Type B pancreatic cell (in vitro differentiated cells): ENCODE measurements around the gene RDH12. TPM values are rescaled to one million over a fixed set of nuclear protein-coding genes. Genes with fewer than 3 reads are reported as not detected.

Source experiments
- DNase-seq: peaks from one replicate; pipeline ENCODE4 v3.0.0; 2021; ENCODE audit warnings: mixed read lengths; ENCODE audit not compliant: unreplicated experiment; ENCODE audit errors: extremely low spot score
- H3K27ac Mint-ChIP-seq: 2 replicates; pipeline ENCODE4 v1.8.0; 2021; ENCODE audit warnings: mild to moderate bottlenecking, mixed read lengths
- H3K27me3 Mint-ChIP-seq: 2 replicates; pipeline ENCODE4 v1.8.0; 2021; ENCODE audit warnings: mixed read lengths
- H3K36me3 Mint-ChIP-seq: 2 replicates; pipeline ENCODE4 v1.8.0; 2021; ENCODE audit warnings: mixed read lengths
- H3K4me1 Mint-ChIP-seq: one replicate; pipeline ENCODE4 v1.8.0; 2021; ENCODE audit warnings: mixed read lengths; ENCODE audit not compliant: unreplicated experiment
- H3K4me3 Mint-ChIP-seq: 2 replicates; pipeline ENCODE4 v1.8.0; 2021; ENCODE audit warnings: mild to moderate bottlenecking, mixed read lengths
- H3K9me3 Mint-ChIP-seq: 2 replicates; pipeline ENCODE4 v1.8.0; 2021; ENCODE audit warnings: mixed read lengths
- CTCF ChIP-seq: fragments of 200-600 bp; sonication (generic); conservative IDR thresholded peaks from 2 replicates; pipeline ENCODE4 v1.5.0; 2021; ENCODE audit warnings: antibody characterized with exemption, mild to moderate bottlenecking
- total RNA-seq: library from RNA; stranded (reverse); gene quantifications from 2 replicates; pipeline ENCODE4 v1.2.1, GENCODE V29; 2021; ENCODE audit warnings: low replicate concordance

Gene RDH12
- total RNA-seq, 1 donor from 2014 or later, result 2.6 TPM

- no peak overlapping the region for H3K4me3 Mint-ChIP-seq
- H3K36me3 Mint-ChIP-seq, result peaks cover 29% of the 10 kb centered on the region
- H3K27me3 Mint-ChIP-seq, result no peaks in the 10 kb centered on the region
- no peak overlapping the region for H3K27ac Mint-ChIP-seq
- H3K9me3 Mint-ChIP-seq, result no peaks in the 10 kb centered on the region
- no peak for TF ChIP-seq CTCF
- DNase-seq, result no peak
- H3K4me1 Mint-ChIP-seq, result no peaks in the 10 kb centered on the region
Observed at GRCh38 chr14:67756496-67756895, 54.8 kb downstream of the RDH12 start.

- no peak for TF ChIP-seq CTCF
- no peaks in the 10 kb centered on the region for H3K27me3 Mint-ChIP-seq
- no peak for DNase-seq
- H3K4me1 Mint-ChIP-seq, result no peaks in the 10 kb centered on the region
- peaks cover 26% of the 10 kb centered on the region for H3K36me3 Mint-ChIP-seq
- no peak overlapping the region for H3K4me3 Mint-ChIP-seq
- H3K9me3 Mint-ChIP-seq, result no peaks in the 10 kb centered on the region
- no peak overlapping the region for H3K27ac Mint-ChIP-seq
Observed at GRCh38 chr14:67757175-67757574, 55.5 kb downstream of the RDH12 start.

GRCh38 chr14:67759916-67760315, 58.2 kb downstream of the RDH12 start:
- DNase-seq, result no peak
- H3K9me3 Mint-ChIP-seq, result no peaks in the 10 kb centered on the region
- no peaks in the 10 kb centered on the region for H3K4me1 Mint-ChIP-seq
- no peak overlapping the region for H3K27ac Mint-ChIP-seq
- TF ChIP-seq CTCF, result no peak
- peaks cover 13% of the 10 kb centered on the region for H3K36me3 Mint-ChIP-seq
- no peaks in the 10 kb centered on the region for H3K27me3 Mint-ChIP-seq
- no peak overlapping the region for H3K4me3 Mint-ChIP-seq

- H3K27me3 Mint-ChIP-seq, result no peaks in the 10 kb centered on the region
- H3K4me3 Mint-ChIP-seq, result no peak overlapping the region
- H3K9me3 Mint-ChIP-seq, result no peaks in the 10 kb centered on the region
- peaks cover 11% of the 10 kb centered on the region for H3K36me3 Mint-ChIP-seq
- no peak for DNase-seq
- no peak for TF ChIP-seq CTCF
- no peak overlapping the region for H3K27ac Mint-ChIP-seq
- peaks cover 6% of the 10 kb centered on the region for H3K4me1 Mint-ChIP-seq
Observed at GRCh38 chr14:67762051-67762450, 60.4 kb downstream of the RDH12 start.

- peaks cover 12% of the 10 kb centered on the region for H3K36me3 Mint-ChIP-seq
- H3K27me3 Mint-ChIP-seq, result no peaks in the 10 kb centered on the region
- H3K27ac Mint-ChIP-seq, result peak overlapping the region; percentile 99
- peak overlapping the region; percentile 57 for H3K4me3 Mint-ChIP-seq
- no peaks in the 10 kb centered on the region for H3K9me3 Mint-ChIP-seq
- DNase-seq, result no peak
- TF ChIP-seq CTCF, result no peak
- peaks cover 6% of the 10 kb centered on the region for H3K4me1 Mint-ChIP-seq
Observed at GRCh38 chr14:67763158-67763822, 61.6 kb downstream of the RDH12 start.
